ENCODE results near the gene FOXD4L4.
"Not testable (repeated sequence)": the region's sequence is repeated elsewhere in the genome, so short reads cannot be mapped to it uniquely, and the experiment has no call there.

The FOXD4L4 gene

DNA sequence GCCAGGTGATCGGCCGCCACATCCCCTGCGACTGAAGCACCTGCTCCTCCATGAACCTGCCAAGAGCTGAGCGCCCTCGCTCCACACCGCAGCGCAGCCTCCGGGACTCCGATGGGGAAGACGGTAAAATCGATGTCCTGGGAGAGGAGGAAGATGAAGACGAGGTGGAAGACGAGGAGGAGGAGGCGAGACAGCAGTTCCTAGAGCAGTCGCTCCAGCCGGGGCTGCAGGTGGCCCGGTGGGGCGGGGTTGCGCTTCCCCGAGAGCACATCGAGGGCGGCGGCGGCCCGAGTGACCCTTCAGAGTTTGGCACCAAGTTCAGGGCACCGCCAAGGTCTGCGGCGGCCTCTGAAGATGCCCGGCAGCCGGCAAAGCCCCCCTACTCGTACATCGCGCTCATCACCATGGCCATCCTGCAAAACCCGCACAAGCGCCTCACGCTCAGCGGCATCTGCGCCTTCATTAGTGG, at the start of gene FOXD4L4:
FOXD4L4 (plus strand) TSS at position 51 of the 469 bp plus-strand sequence; CDS start at position 51, 0 bp downstream.
- DNase-seq (ENCODE audit: low read depth) = not testable (repeated sequence)

GRCh38 chr9:65703550-65703949, 33.4 kb upstream of the FOXD4L4 start:
- DNase-seq (ENCODE audit: low read depth) = not testable (repeated sequence)

- DNase-seq (ENCODE audit: low read depth) = not testable (repeated sequence)
These were observed 22.5 kb upstream of the FOXD4L4 start for GRCh38 chr9:65714445-65714844.

DNA sequence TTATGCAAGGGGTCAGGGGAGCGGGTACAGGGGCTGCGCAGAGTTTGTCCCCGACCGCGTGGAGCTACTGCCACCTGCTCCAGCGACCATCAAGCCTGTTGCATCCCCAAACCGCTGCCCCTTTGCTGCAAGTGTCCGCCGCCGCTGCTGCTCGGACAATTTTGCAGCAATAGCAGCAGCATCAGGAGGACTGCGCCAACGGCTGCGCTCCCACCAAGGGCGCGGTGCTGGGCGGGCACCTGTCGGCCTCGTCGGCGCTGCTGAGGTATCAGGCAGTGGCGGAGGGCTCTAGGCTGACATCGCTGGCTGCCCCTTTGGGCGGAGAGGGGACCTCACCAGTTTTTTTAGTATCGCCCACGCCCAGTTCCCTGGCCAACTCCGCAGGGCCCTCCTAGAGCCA, 1.2 kb downstream of the FOXD4L4 start:
- DNase-seq (ENCODE audit: low read depth) = not testable (repeated sequence)

Measured in non-pigmented ciliary epithelial cell (primary cell).